Smooth muscle cell (in vitro differentiated cells): Measurements from ENCODE around the gene FAM83F. TPM values are rescaled to one million over a fixed set of nuclear protein-coding genes. Genes with fewer than 3 reads are reported as not detected.

Source experiments
- DNase-seq: peaks from one replicate; lab custom pipeline; 2025; ENCODE audit not compliant: unreplicated experiment; lab: John Stamatoyannopoulos, UW
- H2AFZ ChIP-seq: fragments of 200-600 bp; sonication (generic); 2 replicates; pipeline ENCODE4 v1.6.0; 2016; ENCODE audit warnings: antibody characterized with exemption, low read depth, mild to moderate bottlenecking
- H3F3A ChIP-seq: fragments of 200-600 bp; sonication (generic); 2 replicates; pipeline ENCODE4 v1.6.0; 2017; ENCODE audit warnings: antibody characterized with exemption, low read depth
- H3K27ac ChIP-seq: fragments of 200-600 bp; sonication (generic); 2 replicates; pipeline ENCODE4 v1.5.1; 2016; ENCODE audit warnings: low read depth, mild to moderate bottlenecking
- H3K27me3 ChIP-seq: fragments of 200-600 bp; sonication (generic); 2 replicates; pipeline ENCODE4 v1.6.1; 2016; ENCODE audit warnings: low read depth, mild to moderate bottlenecking
- H3K36me3 ChIP-seq: fragments of 200-600 bp; sonication (generic); 2 replicates; pipeline ENCODE4 v1.5.1; 2016; ENCODE audit warnings: low read depth
- H3K4me1 ChIP-seq: fragments of 200-600 bp; sonication (generic); 2 replicates; pipeline ENCODE4 v1.5.1; 2016; ENCODE audit warnings: low read depth
- H3K4me2 ChIP-seq: fragments of 200-600 bp; sonication (generic); 2 replicates; pipeline ENCODE4 v1.6.0; 2016; ENCODE audit warnings: mild to moderate bottlenecking
- H3K4me3 ChIP-seq: fragments of 200-600 bp; sonication (generic); 2 replicates; pipeline ENCODE4 v1.5.1; 2016; ENCODE audit warnings: mild to moderate bottlenecking
- H3K79me2 ChIP-seq: fragments of 200-600 bp; sonication (generic); 2 replicates; pipeline ENCODE4 v1.6.0; 2016; ENCODE audit warnings: low read depth, mild to moderate bottlenecking
- H3K9ac ChIP-seq: fragments of 200-600 bp; sonication (generic); 2 replicates; pipeline ENCODE4 v1.6.0; 2016; ENCODE audit warnings: low read depth
- H3K9me3 ChIP-seq: fragments of 200-600 bp; sonication (generic); replicated peaks from 2 replicates; pipeline ENCODE4 v1.5.1; 2016; ENCODE audit warnings: low read depth
- H4K20me1 ChIP-seq: fragments of 200-600 bp; sonication (generic); 2 replicates; pipeline ENCODE4 v1.6.0; 2016; ENCODE audit warnings: low read depth
- CTCF ChIP-seq: fragments of 200-600 bp; sonication (generic); IDR thresholded peaks from 2 replicates; pipeline ENCODE4 v1.5.1; 2017; ENCODE audit warnings: borderline replicate concordance, mild to moderate bottlenecking, antibody characterized with exemption; ENCODE audit not compliant: insufficient read depth, poor library complexity, severe bottlenecking
- WGBS: methylation state at CpG from one replicate; pipeline ENCODE4 v1.1.7; 2016; ENCODE audit warnings: low lambda C conversion rate; 5-methylcytosine and 5-hydroxymethylcytosine counted together
- polyA plus RNA-seq: library from polyadenylated mRNA; unstranded; fragments of >200 nt; fragmentation: Nextera tagmentation; extraction: Ambion mirVana; gene quantifications from 2 replicates; pipeline ENCODE4 v1.2.1, GENCODE V29; 2016
- total RNA-seq: library from RNA; depleted of rRNA; stranded (reverse); fragments of >200 nt; gene quantifications from 2 replicates; pipeline ENCODE4 v1.2.3, GENCODE V29; 2014

The FAM83F gene
- total and polyA plus RNA-seq, 2 experiments from 2014 or later: 1.4 to 1.6 TPM

- Histone ChIP-seq H3F3A (no peaks in the 10 kb centered on the region), H3K4me2 (no peak overlapping the region), H4K20me1 (no peaks in the 10 kb centered on the region), H3K36me3 (no peaks in the 10 kb centered on the region), H3K4me1 (no peaks in the 10 kb centered on the region), H2AFZ (no peak overlapping the region), H3K9me3 (no peaks in the 10 kb centered on the region), H3K79me2 (no peaks in the 10 kb centered on the region), H3K27me3 (no peaks in the 10 kb centered on the region), H3K9ac (no peak overlapping the region), H3K27ac (no peak overlapping the region), H3K4me3 (no peak overlapping the region)
- no peak for DNase-seq
- 93% methylated on average over 13 of the region's 13 CpGs for WGBS
- no peak for TF ChIP-seq CTCF
Observed at GRCh38 chr22:40030026-40030757, 35.4 kb downstream of the FAM83F start.

- no peaks in the 10 kb centered on the region for H3K79me2 ChIP-seq
Observed at GRCh38 chr22:40030758-40031095, 36.0 kb downstream of the FAM83F start.

GRCh38 chr22:40031766-40032470 lies 37.2 kb downstream of the FAM83F start:
- no peaks in the 10 kb centered on the region for H3F3A ChIP-seq
- no peaks in the 10 kb centered on the region for H4K20me1 ChIP-seq
- H3K27me3 ChIP-seq: no peaks in the 10 kb centered on the region
- no peak overlapping the region for H3K9ac ChIP-seq
- H3K9me3 ChIP-seq: no peaks in the 10 kb centered on the region
- H3K36me3 ChIP-seq: no peaks in the 10 kb centered on the region
- H3K4me1 ChIP-seq: no peaks in the 10 kb centered on the region
- H3K4me3 ChIP-seq: no peak overlapping the region
- no peak for DNase-seq
- no peak overlapping the region for H2AFZ ChIP-seq
- no peak overlapping the region for H3K27ac ChIP-seq
- H3K4me2 ChIP-seq: no peak overlapping the region
- no peaks in the 10 kb centered on the region for H3K79me2 ChIP-seq
- no peak for TF ChIP-seq CTCF
- WGBS: 94% methylated on average over 10 of the region's 10 CpGs

More at GRCh38 chr22:40030758-40031095, 36.0 kb downstream of the FAM83F start:
- Histone ChIP-seq H3K4me2 (no peak overlapping the region), H3F3A (no peaks in the 10 kb centered on the region), H3K9ac (no peak overlapping the region), H4K20me1 (no peaks in the 10 kb centered on the region), H3K36me3 (no peaks in the 10 kb centered on the region), H3K27ac (no peak overlapping the region), H3K4me1 (no peaks in the 10 kb centered on the region), H3K4me3 (no peak overlapping the region), H2AFZ (no peak overlapping the region), H3K9me3 (no peaks in the 10 kb centered on the region), H3K27me3 (no peaks in the 10 kb centered on the region)
- 91% methylated on average over 4 of the region's 4 CpGs for WGBS
- no peak for TF ChIP-seq CTCF
- DNase-seq: no peak
